Measurements from ENCODE around the gene ATP5F1D.

DNA sequence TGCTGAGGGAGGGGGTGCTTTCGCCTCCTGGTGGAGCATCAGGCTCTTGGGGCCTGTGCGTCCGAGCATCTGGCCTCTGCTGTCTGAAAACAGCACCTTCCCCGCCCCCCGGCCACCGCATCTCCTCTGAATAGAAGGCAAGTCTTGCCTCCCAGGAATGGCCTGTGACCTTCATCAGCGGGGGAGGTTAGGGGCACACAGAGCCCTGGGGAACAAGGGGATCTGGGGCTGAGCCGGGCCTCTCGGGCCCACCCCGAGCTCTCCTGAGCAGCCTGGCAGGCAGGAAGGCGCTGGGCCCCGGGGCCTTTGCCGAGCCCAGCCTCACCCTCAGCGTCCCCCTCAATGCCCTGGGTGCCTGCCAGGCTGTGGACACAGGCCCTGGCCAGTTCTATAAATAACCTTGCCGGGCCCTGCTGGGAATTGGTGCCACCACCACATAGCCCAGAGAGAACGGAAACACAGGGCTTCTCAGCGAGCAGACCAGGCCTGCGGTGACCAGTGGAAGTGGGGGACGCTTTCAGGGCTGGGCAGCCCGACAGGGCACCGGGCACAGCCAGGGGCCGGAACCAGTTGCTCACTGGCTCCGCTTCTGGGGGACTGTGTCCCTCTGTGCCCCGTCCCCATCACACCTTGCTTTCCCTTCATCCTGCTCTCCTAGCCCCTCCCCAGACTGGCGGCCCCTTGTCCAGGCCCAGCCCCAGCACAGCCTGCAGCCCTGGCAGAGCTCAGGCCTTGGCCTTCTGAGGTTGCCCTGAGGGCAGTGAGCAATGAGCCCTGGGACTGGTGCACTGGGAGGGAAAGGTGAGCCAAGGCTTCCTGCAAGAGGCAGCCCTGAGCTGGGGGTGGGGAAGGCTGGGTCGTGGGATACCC is 26.5 kb upstream of the ATP5F1D start:
- peak in 1 of 6 experiments; percentile 19 for TF ChIP-seq CTCF (IDR thresholded peaks at IDR 0.05)
- TF ChIP-seq POLR2AphosphoS5 (IDR thresholded peaks at IDR 0.05) = peak; percentile 30 to 35

Measured in upper lobe of left lung (tissue), 4 donors.